GM18499 (cell line): ENCODE measurements around the gene PHLDB1.
"Not testable (repeated sequence)": the region's sequence is repeated elsewhere in the genome, so short reads cannot be mapped to it uniquely, and the experiment has no call there.

Experiments used
- ATAC-seq: cut with Tn5 transposase; IDR thresholded peaks from one replicate; pipeline ENCODE4 v1.9.1; 2021; ENCODE audit warnings: moderate number of reproducible peaks; ENCODE audit not compliant: insufficient read depth, unreplicated experiment

PHLDB1 gene

GRCh38 chr11:118607401-118608359 is at the start of gene PHLDB1:
PHLDB1 (plus strand) TSS chr11:118607615; CDS start chr11:118613837, 6,222 bp downstream.
- ATAC-seq: no peak

- no peak for ATAC-seq
These were observed 46.6 kb upstream of the PHLDB1 start for GRCh38 chr11:118560806-118561205.

- no peak for ATAC-seq
These were observed 42.4 kb upstream of the PHLDB1 start for GRCh38 chr11:118565051-118565450.

GRCh38 chr11:118569670-118570069 is 37.7 kb upstream of the PHLDB1 start:
- no peak for ATAC-seq

- ATAC-seq: no peak
These were observed 36.6 kb upstream of the PHLDB1 start for GRCh38 chr11:118570787-118571186.

GRCh38 chr11:118571701-118572060 is 35.7 kb upstream of the PHLDB1 start:
- not testable (repeated sequence) for ATAC-seq

GRCh38 chr11:118572061-118572980 is 35.1 kb upstream of the PHLDB1 start, which contains the start of gene ARCN1:
ARCN1 (plus strand) TSS chr11:118572409; CDS start chr11:118572548, 139 bp downstream.
- no peak for ATAC-seq

GRCh38 chr11:118572981-118573550 is 34.3 kb upstream of the PHLDB1 start:
- no peak for ATAC-seq

GRCh38 chr11:118574636-118575035 is 32.8 kb upstream of the PHLDB1 start:
- ATAC-seq: no peak

- ATAC-seq: not testable (repeated sequence)
These were observed 29.4 kb upstream of the PHLDB1 start for GRCh38 chr11:118577995-118578394.

- no peak for ATAC-seq
These were observed 26.4 kb upstream of the PHLDB1 start for GRCh38 chr11:118581057-118581456.

- ATAC-seq: no peak
These were observed 19.5 kb upstream of the PHLDB1 start for GRCh38 chr11:118587952-118588351.

- no peak for ATAC-seq
These were observed 14.6 kb upstream of the PHLDB1 start for GRCh38 chr11:118592616-118593367.

- not testable (repeated sequence) for ATAC-seq
These were observed 12.4 kb upstream of the PHLDB1 start for GRCh38 chr11:118594984-118595383.

- no peak for ATAC-seq
These were observed 10.9 kb upstream of the PHLDB1 start for GRCh38 chr11:118596224-118597146.

GRCh38 chr11:118597556-118597955 is 9.9 kb upstream of the PHLDB1 start:
- no peak for ATAC-seq

GRCh38 chr11:118602331-118602730 is 5.1 kb upstream of the PHLDB1 start:
- ATAC-seq: no peak

- ATAC-seq: not testable (repeated sequence)
These were observed 3.7 kb upstream of the PHLDB1 start for GRCh38 chr11:118603709-118604108.

- no peak for ATAC-seq
These were observed 2.8 kb upstream of the PHLDB1 start for GRCh38 chr11:118604566-118604965.
